Vagina (tissue), 2 donors: ENCODE results near the gene ZNF276. TPM values are rescaled to one million over a fixed set of nuclear protein-coding genes. Genes with fewer than 3 reads are reported as not detected.
"Not testable (repeated sequence)": the region's sequence is repeated elsewhere in the genome, so short reads cannot be mapped to it uniquely, and the experiment has no call there.

Source experiments
- DNase-seq, 2 donors: peaks; one replicate each; pipeline ENCODE4 v3.0.0-alpha.2; 2017; ENCODE audit errors: extremely low spot score in 2 of 2
- H3K27ac ChIP-seq: fragments of 200-600 bp; sonication (generic); one replicate; pipeline ENCODE4 v1.5.1; 2019
- H3K27me3 ChIP-seq: fragments of 200-600 bp; sonication (generic); one replicate; pipeline ENCODE4 v1.5.1; 2019
- H3K36me3 ChIP-seq, 2 donors: fragments of 200-600 bp; sonication (generic); one replicate each; pipeline ENCODE4 v1.5.1; 2017 to 2019
- H3K4me1 ChIP-seq: fragments of 200-600 bp; sonication (generic); one replicate; pipeline ENCODE4 v1.5.1; 2019
- H3K4me3 ChIP-seq, 2 donors: fragments of 200-600 bp; sonication (generic); 1 replicate in 1 of 2; 2 replicates in 1 of 2; pipeline ENCODE4 v1.5.1; 2016 to 2019
- H3K9me3 ChIP-seq: fragments of 200-600 bp; sonication (generic); one replicate; pipeline ENCODE4 v1.5.1; 2019
- POLR2A ChIP-seq, 2 donors: fragments of 450-650 bp; IDR thresholded peaks; one replicate each; pipeline ENCODE4 v1.6.1; 2017; ENCODE audit warnings: antibody characterized with exemption in 2 of 2, mild to moderate bottlenecking in 2 of 2, moderate library complexity in 2 of 2
- POLR2AphosphoS5 ChIP-seq, 2 donors: sonication (generic); formaldehyde crosslinking; IDR thresholded peaks; one replicate each; pipeline ENCODE4 v1.9.0; 2017; ENCODE audit warnings: antibody characterized with exemption in 2 of 2, mild to moderate bottlenecking in 2 of 2, low read depth in 1 of 2; ENCODE audit not compliant: insufficient read depth in 1 of 2
- intact Hi-C: fragments of 100-400 bp; cut with DNase I; formaldehyde crosslinking; loops from one replicate; pipeline ENCODE4 v1.15.1; 2023
- total RNA-seq: library from RNA; depleted of rRNA; stranded (reverse); fragments of >200 nt; gene quantifications from one replicate; pipeline ENCODE4 v1.2.3, GENCODE V29; 2016
- TF ChIP-seq, protein P1 (sequence below), 3 experiments: fragments of 450-650 bp in 2 of 3; fragments of 200-600 bp in 1 of 3; sonication (generic) in 1 of 3; IDR thresholded peaks; one replicate each; pipeline ENCODE4 v1.5.1; 2017 to 2019; ENCODE audit warnings: antibody characterized with exemption in 3 of 3, mild to moderate bottlenecking in 2 of 3, moderate library complexity in 2 of 3

Gene ZNF276
- total RNA-seq, 1 donor from 2014 or later, result 57.0 TPM

DNA sequence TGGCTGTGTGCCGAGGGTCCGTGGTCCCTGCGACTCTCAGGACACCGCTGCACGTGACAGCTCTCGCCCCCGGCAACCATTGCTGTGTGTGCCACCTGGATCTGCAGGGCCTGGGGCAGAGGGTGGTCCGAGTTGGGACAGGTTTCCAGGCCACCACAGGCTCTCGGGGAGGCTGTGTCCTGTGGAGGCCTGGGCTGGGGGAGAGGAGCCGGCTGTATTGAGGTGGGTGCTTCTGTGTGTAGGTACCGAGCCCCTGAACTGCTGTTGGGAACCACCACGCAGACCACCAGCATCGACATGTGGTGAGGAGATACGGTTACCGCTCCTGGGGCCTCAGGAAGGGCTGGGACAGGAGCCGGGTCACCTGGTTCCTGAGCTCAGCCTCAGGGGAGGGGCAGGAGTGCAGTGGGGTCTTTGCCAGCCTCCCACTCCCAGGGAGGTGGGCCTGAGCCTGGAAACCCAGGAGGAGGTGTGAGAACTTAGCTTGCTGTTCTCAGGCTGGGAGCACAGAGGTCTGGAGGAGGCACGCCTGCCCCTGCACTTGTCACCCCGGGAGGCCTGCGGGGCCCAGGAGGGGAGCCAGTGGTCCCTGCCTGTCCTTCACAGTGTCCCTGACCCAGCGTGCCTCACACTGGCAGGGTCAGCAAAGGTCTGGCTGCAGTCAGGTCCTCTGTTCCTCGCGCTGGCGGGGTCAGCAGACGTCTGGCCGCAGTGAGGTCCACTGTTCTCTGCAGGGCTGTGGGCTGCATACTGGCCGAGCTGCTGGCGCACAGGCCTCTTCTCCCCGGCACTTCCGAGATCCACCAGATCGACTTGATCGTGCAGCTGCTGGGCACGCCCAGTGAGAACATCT is 27.2 kb upstream of the ZNF276 start:
- no peaks in the 10 kb centered on the region for H3K4me1 ChIP-seq
- no peak for DNase-seq
- H3K36me3 ChIP-seq, result peaks cover 0 to 25% of the 10 kb centered on the region in 2 donors
- no peaks in the 10 kb centered on the region for H3K9me3 ChIP-seq
- no peaks in the 10 kb centered on the region for H3K27me3 ChIP-seq
- no peak overlapping the region for H3K27ac ChIP-seq
- H3K4me3 ChIP-seq, result no peak overlapping the region
- intact Hi-C loops, result no loop called here
- no peak for TF ChIP-seq POLR2A (IDR thresholded peaks at IDR 0.05)

DNA sequence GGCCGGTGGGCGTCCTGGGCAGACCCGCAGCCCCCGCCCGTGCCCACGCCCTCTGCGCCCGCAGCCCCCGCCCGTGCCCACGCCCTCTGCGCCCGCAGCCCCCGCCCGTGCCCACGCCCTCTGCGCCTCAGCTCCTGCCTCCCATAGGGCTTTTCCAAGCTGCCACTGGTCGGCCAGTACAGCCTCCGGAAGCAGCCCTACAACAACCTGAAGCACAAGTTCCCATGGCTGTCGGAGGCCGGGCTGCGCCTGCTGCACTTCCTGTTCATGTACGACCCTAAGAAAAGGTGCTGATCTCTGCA is 26.6 kb upstream of the ZNF276 start:
- intact Hi-C loops, H3K9me3 ChIP-seq, H3K27me3 ChIP-seq, DNase-seq, H3K4me1 ChIP-seq, H3K27ac ChIP-seq, H3K4me3 ChIP-seq: not testable (repeated sequence)
- peaks cover 0 to 25% of the 10 kb centered on the region in 2 donors for H3K36me3 ChIP-seq

DNA sequence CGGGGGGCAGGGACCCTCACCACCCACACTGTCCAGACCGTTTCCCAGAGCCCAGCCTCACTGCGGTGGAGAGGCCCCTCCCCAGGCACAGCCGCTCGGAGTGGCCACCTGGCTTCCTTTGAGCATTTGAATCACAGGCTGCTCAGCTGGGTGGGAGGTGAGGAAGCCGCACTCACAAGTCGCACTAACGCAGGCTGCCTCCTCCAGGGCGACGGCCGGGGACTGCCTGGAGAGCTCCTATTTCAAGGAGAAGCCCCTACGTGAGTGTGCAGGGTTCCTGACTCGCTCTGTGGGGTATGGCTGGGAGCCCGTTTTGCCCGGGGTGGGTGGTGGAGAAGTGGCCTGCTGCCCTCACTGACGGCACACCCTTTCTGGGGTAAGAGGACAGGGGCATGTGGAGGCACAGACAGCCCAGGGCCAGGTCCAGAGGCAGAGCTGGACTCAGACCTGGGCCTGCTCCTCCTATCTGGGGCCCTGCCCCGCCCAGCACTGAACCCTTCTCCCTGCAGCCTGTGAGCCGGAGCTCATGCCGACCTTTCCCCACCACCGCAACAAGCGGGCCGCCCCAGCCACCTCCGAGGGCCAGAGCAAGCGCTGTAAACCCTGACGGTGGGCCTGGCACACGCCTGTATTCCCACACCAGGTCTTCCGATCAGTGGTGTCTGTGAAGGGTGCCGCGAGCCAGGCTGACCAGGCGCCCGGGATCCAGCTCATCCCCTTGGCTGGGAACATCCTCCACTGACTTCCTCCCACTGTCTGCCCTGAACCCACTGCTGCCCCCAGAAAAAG is 26.1 kb upstream of the ZNF276 start:
- no peak overlapping the region for H3K27ac ChIP-seq
- no peak for DNase-seq

DNA sequence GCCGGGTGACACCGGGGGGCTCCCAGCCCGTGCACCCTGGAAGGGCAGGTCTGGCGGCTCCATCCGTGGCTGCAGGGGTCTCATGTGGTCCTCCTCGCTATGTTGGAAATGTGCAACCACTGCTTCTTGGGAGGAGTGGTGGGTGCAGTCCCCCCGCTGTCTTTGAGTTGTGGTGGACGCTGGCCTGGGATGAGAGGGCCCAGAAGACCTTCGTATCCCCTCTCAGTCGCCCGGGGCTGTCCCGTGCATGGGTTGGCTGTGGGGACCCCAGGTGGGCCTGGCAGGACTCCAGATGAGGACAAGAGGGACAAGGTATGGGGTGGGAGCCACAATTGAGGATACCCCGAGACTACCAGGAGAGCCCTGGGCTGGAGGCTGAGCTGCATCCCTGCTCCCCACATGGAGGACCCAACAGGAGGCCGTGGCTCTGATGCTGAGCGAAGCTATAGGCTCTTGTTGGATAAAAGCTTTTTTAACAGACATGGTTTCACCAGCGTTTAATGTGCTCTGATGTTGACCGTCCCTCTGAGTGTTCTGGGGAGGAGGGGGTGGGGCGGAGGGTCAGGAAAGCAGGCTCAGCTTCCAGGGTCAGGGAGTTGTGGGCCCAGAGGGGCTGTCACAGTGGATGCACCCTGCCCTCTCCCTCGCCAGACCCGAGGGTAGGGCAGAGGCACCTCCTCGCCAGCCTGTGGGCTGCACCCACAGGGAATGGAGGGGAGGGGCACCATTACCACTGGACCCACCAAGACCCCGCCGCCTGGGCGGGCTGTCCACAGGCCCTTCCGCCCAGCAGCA is 25.3 kb upstream of the ZNF276 start:
- TF ChIP-seq POLR2AphosphoS5 (IDR thresholded peaks at IDR 0.05; ENCODE audit: insufficient read depth in 1 of 2, low read depth in 1 of 2), result no peak
- no peak for TF ChIP-seq POLR2A (IDR thresholded peaks at IDR 0.05)
- TF ChIP-seq, protein P1, sequence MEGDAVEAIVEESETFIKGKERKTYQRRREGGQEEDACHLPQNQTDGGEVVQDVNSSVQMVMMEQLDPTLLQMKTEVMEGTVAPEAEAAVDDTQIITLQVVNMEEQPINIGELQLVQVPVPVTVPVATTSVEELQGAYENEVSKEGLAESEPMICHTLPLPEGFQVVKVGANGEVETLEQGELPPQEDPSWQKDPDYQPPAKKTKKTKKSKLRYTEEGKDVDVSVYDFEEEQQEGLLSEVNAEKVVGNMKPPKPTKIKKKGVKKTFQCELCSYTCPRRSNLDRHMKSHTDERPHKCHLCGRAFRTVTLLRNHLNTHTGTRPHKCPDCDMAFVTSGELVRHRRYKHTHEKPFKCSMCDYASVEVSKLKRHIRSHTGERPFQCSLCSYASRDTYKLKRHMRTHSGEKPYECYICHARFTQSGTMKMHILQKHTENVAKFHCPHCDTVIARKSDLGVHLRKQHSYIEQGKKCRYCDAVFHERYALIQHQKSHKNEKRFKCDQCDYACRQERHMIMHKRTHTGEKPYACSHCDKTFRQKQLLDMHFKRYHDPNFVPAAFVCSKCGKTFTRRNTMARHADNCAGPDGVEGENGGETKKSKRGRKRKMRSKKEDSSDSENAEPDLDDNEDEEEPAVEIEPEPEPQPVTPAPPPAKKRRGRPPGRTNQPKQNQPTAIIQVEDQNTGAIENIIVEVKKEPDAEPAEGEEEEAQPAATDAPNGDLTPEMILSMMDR (IDR thresholded peaks at IDR 0.05), result no peak
- H3K9me3 ChIP-seq, result no peaks in the 10 kb centered on the region
- H3K27ac ChIP-seq, result no peak overlapping the region
- no peaks in the 10 kb centered on the region for H3K27me3 ChIP-seq
- peaks cover 0 to 25% of the 10 kb centered on the region in 2 donors for H3K36me3 ChIP-seq
- H3K4me1 ChIP-seq, result peaks cover 17% of the 10 kb centered on the region
- intact Hi-C loops, result no loop called here
- DNase-seq, result no peak
- H3K4me3 ChIP-seq, result no peak overlapping the region

More for the DNA sequence above, 26.1 kb upstream of the ZNF276 start:
- Histone ChIP-seq H3K4me1 (peaks cover 9% of the 10 kb centered on the region), H3K36me3 (peaks cover 0 to 25% of the 10 kb centered on the region in 2 donors), H3K4me3 (no peak overlapping the region), H3K9me3 (no peaks in the 10 kb centered on the region), H3K27me3 (no peaks in the 10 kb centered on the region)
- TF ChIP-seq POLR2A (IDR thresholded peaks at IDR 0.05) (no peak), POLR2AphosphoS5 (IDR thresholded peaks at IDR 0.05; ENCODE audit: insufficient read depth in 1 of 2, low read depth in 1 of 2) (no peak)
- TF ChIP-seq, protein P1 (IDR thresholded peaks at IDR 0.05), result no peak
- intact Hi-C loops, result no loop called here

DNA sequence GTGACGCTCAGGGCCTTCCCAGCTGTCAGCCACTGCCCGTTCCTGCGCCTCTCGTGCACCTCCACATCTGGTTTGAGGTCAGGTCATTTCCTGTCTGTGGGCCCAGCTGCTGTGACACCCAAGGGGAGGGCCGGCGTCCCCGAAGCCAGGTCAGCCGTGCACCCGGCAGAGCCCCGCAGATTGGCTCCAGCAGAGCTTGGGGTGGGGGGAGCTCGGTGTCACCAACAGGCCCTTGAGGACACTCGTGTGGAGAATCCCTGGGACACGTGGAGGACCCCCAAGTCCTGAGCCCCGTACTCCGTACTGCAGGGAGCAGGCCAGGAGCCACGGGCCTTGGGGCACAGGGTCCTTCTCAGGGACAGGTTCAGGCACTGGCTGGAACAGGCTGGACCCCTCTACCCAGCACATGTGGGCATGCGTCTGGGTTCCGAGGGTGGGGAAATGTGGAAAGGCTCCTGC is 24.6 kb upstream of the ZNF276 start:
- TF ChIP-seq POLR2A (IDR thresholded peaks at IDR 0.05), result no peak
- TF ChIP-seq, protein P1 (IDR thresholded peaks at IDR 0.05), result no peak
- no peak for TF ChIP-seq POLR2AphosphoS5 (IDR thresholded peaks at IDR 0.05; ENCODE audit: insufficient read depth in 1 of 2, low read depth in 1 of 2)
- Histone ChIP-seq H3K4me3 (no peak overlapping the region), H3K9me3 (no peaks in the 10 kb centered on the region), H3K36me3 (peaks cover 0 to 20% of the 10 kb centered on the region in 2 donors), H3K27me3 (no peaks in the 10 kb centered on the region), H3K27ac (no peak overlapping the region), H3K4me1 (peaks cover 20% of the 10 kb centered on the region)
- DNase-seq, result no peak
- intact Hi-C loops, result no loop called here
